DOHH2 (cell line): ENCODE results near the gene CCDC85C.

Experiments used
- H3F3A ChIP-seq: fragments of 200-600 bp; sonication (generic), shearing (Covaris generic); 2 replicates; pipeline ENCODE4 v1.6.0; 2016; ENCODE audit warnings: antibody characterized with exemption, mild to moderate bottlenecking; ENCODE audit not compliant: control insufficient read depth, insufficient read depth
- H3K27ac ChIP-seq: fragments of 200-600 bp; sonication (generic); 2 replicates; pipeline ENCODE4 v1.5.1; 2014; ENCODE audit warnings: low read depth, mild to moderate bottlenecking, low read length, moderate library complexity
- H3K27me3 ChIP-seq: fragments of 200-600 bp; sonication (generic); 2 replicates; pipeline ENCODE4 v1.6.1; 2014; ENCODE audit warnings: mild to moderate bottlenecking, low read length, mixed read lengths; ENCODE audit not compliant: control insufficient read depth
- H3K36me3 ChIP-seq: fragments of 200-600 bp; sonication (generic); 2 replicates; pipeline ENCODE4 v1.6.1; 2014; ENCODE audit warnings: mild to moderate bottlenecking, low read length, moderate library complexity, mixed read lengths; ENCODE audit not compliant: control insufficient read depth
- H3K4me1 ChIP-seq: fragments of 200-600 bp; sonication (generic); 2 replicates; pipeline ENCODE4 v1.6.1; 2014; ENCODE audit warnings: mild to moderate bottlenecking, low read length, mixed read lengths; ENCODE audit not compliant: control insufficient read depth
- H3K4me2 ChIP-seq: fragments of 200-600 bp; sonication (generic); 2 replicates; pipeline ENCODE4 v1.6.0; 2014; ENCODE audit warnings: mild to moderate bottlenecking, low read length, moderate library complexity
- H3K4me3 ChIP-seq: fragments of 200-600 bp; sonication (generic); 2 replicates; pipeline ENCODE4 v1.5.1; 2014; ENCODE audit warnings: mild to moderate bottlenecking, low read length, mixed read lengths
- H3K79me2 ChIP-seq: fragments of 200-600 bp; sonication (generic); 2 replicates; pipeline ENCODE4 v1.6.1; 2014; ENCODE audit warnings: mild to moderate bottlenecking, low read length, mixed read lengths; ENCODE audit not compliant: control insufficient read depth
- H3K9me2 ChIP-seq: fragments of 200-600 bp; sonication (generic); replicated peaks from 2 replicates; pipeline ENCODE4 v1.6.1; 2014; ENCODE audit warnings: mild to moderate bottlenecking, low read length, mixed read lengths; ENCODE audit not compliant: control insufficient read depth
- H3K9me3 ChIP-seq: fragments of 200-600 bp; sonication (generic); 2 replicates; pipeline ENCODE4 v1.6.1; 2014; ENCODE audit warnings: antibody characterized with exemption, low read length, mixed read lengths; ENCODE audit not compliant: control insufficient read depth, insufficient read depth
- H4K20me1 ChIP-seq: fragments of 200-600 bp; sonication (generic); 2 replicates; pipeline ENCODE4 v1.6.0; 2014; ENCODE audit warnings: low read depth, mild to moderate bottlenecking, antibody characterized with exemption, low read length, moderate library complexity; ENCODE audit not compliant: control insufficient read depth, insufficient read depth
- CTCF ChIP-seq: fragments of 200-600 bp; sonication (generic); IDR thresholded peaks from one replicate; pipeline ENCODE4 v1.5.1; 2014; ENCODE audit warnings: antibody characterized with exemption, mild to moderate bottlenecking, low read depth, low read length; ENCODE audit not compliant: poor library complexity, severe bottlenecking
- EZH2phosphoT487 ChIP-seq: fragments of 200-600 bp; sonication (generic); IDR thresholded peaks from 2 replicates; pipeline ENCODE4 v1.6.1; 2017; ENCODE audit warnings: borderline replicate concordance, mild to moderate bottlenecking, antibody characterized with exemption, low read length, moderate library complexity, mixed read lengths

Gene CCDC85C

GRCh38 chr14:99509871-99510555 is 94.0 kb downstream of the CCDC85C start:
- Histone ChIP-seq H3K4me2 (no peak overlapping the region), H3K79me2 (no peaks in the 10 kb centered on the region), H3K4me1 (no peaks in the 10 kb centered on the region), H3K9me3 (no peaks in the 10 kb centered on the region), H3K27ac (no peak overlapping the region), H3F3A (peaks cover 5% of the 10 kb centered on the region; the same call in 1 of the 2 replicates), H3K9me2 (no peaks in the 10 kb centered on the region), H3K36me3 (peaks cover 43% of the 10 kb centered on the region), H4K20me1 (no peaks in the 10 kb centered on the region), H3K4me3 (no peak overlapping the region), H3K27me3 (no peaks in the 10 kb centered on the region)
- TF ChIP-seq EZH2phosphoT487 (no peak), CTCF (no peak)

DNA sequence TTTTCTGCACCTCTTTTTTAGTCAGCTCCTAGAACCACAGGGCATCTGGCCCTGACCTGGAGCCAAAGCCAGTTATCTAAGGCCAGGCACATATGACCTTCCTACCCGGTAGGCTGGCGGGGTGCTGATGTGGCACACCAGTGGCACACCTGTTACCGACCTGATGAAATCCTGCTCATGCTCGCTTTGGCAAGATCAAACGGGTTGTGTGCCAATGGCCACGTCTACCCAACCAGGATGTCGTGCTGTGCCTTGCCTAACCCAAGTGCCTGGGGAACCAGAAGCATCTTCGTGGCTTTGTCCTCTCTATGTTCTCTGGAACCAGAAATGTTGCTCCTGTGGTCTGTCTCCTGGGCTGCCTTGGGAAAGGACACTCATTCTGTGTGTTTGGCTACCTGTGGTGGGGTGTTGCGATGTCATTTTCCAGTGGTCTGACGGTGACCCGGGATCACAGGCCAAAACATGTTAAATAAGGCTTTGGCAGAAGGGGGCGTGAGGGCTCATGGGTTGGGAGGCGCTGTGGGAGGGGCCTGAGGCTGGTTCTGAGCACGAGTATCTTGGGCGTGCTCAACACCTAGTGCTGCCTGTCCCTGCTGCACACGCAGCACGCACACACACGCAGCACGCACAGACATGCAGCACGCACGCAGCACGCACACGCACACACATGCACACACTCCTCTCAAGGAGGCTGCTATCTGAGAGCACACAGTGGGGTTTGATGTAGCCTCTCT is 94.9 kb downstream of the CCDC85C start:
- Histone ChIP-seq H4K20me1 (no peaks in the 10 kb centered on the region), H3K36me3 (peaks cover 50% of the 10 kb centered on the region), H3K79me2 (no peaks in the 10 kb centered on the region), H3K4me2 (no peak overlapping the region), H3K9me2 (no peaks in the 10 kb centered on the region), H3F3A (peaks cover 5% of the 10 kb centered on the region; the same call in 1 of the 2 replicates), H3K27me3 (no peaks in the 10 kb centered on the region), H3K27ac (no peak overlapping the region), H3K9me3 (no peaks in the 10 kb centered on the region), H3K4me3 (no peak overlapping the region), H3K4me1 (no peaks in the 10 kb centered on the region)
- no peak for TF ChIP-seq EZH2phosphoT487
- no peak for TF ChIP-seq CTCF

GRCh38 chr14:99507860-99508640 is 96.0 kb downstream of the CCDC85C start:
- Histone ChIP-seq H3K4me2 (no peak overlapping the region), H3K4me3 (no peak overlapping the region), H3K27ac (no peak overlapping the region), H3K79me2 (no peaks in the 10 kb centered on the region), H3K9me3 (no peaks in the 10 kb centered on the region), H3K36me3 (peaks cover 61% of the 10 kb centered on the region), H3K4me1 (no peaks in the 10 kb centered on the region), H3K9me2 (no peaks in the 10 kb centered on the region), H3F3A (peaks cover 5% of the 10 kb centered on the region; the same call in 1 of the 2 replicates), H4K20me1 (no peaks in the 10 kb centered on the region), H3K27me3 (no peaks in the 10 kb centered on the region)
- no peak for TF ChIP-seq EZH2phosphoT487
- no peak for TF ChIP-seq CTCF
